Measurements from ENCODE around the gene TIA1.
"Not testable (repeated sequence)": the region's sequence is repeated elsewhere in the genome, so short reads cannot be mapped to it uniquely, and the experiment has no call there.

The TIA1 gene

GRCh38 chr2:70248181-70248847, at the start of gene TIA1:
Gene TIA1 (minus strand): TSS chr2:70248628. CDS start chr2:70248430, 198 bp downstream.
- peak; percentile 99 for DNase-seq

- DNase-seq = not testable (repeated sequence)
These were observed 49.4 kb upstream of the TIA1 start for GRCh38 chr2:70297828-70298227.

GRCh38 chr2:70283500-70284191, 35.2 kb upstream of the TIA1 start:
- no peak for DNase-seq

- DNase-seq = no peak
These were observed 34.0 kb upstream of the TIA1 start for GRCh38 chr2:70282439-70282838.

GRCh38 chr2:70280242-70280798, 31.9 kb upstream of the TIA1 start:
- no peak for DNase-seq

- DNase-seq = no peak
These were observed 21.9 kb upstream of the TIA1 start for GRCh38 chr2:70270323-70270722.

- not testable (repeated sequence) for DNase-seq
These were observed 21.2 kb upstream of the TIA1 start for GRCh38 chr2:70269422-70270302.

GRCh38 chr2:70266925-70267324, 18.5 kb upstream of the TIA1 start:
- not testable (repeated sequence) for DNase-seq

GRCh38 chr2:70261501-70261900, 13.1 kb upstream of the TIA1 start:
- DNase-seq = no peak

- DNase-seq = no peak
These were observed 10.1 kb upstream of the TIA1 start for GRCh38 chr2:70258532-70258875.

GRCh38 chr2:70255637-70256314, 7.3 kb upstream of the TIA1 start:
- no peak for DNase-seq

GRCh38 chr2:70250434-70250833, 2.0 kb upstream of the TIA1 start:
- DNase-seq = no peak

GRCh38 chr2:70247364-70248180, 856 bp downstream of the TIA1 start:
- DNase-seq = peak; percentile 57

GRCh38 chr2:70243806-70244584, 4.4 kb downstream of the TIA1 start:
- DNase-seq = no peak

- DNase-seq = no peak
These were observed 5.9 kb downstream of the TIA1 start for GRCh38 chr2:70242552-70242951.

GRCh38 chr2:70241340-70241739, 7.1 kb downstream of the TIA1 start:
- no peak for DNase-seq

- no peak for DNase-seq
These were observed 7.8 kb downstream of the TIA1 start for GRCh38 chr2:70240599-70240998.

- no peak for DNase-seq
These were observed 14.5 kb downstream of the TIA1 start for GRCh38 chr2:70233926-70234325.

- no peak for DNase-seq
These were observed 21.6 kb downstream of the TIA1 start for GRCh38 chr2:70226781-70227180.

GRCh38 chr2:70223305-70223704, 25.1 kb downstream of the TIA1 start:
- not testable (repeated sequence) for DNase-seq

GRCh38 chr2:70214953-70215549, 33.4 kb downstream of the TIA1 start:
- no peak for DNase-seq

All from inflammatory macrophage treated with lipopolysaccharide for 4 hours (primary cell).